ENCODE results near the gene TCERG1L. TPM values are rescaled to one million over a fixed set of nuclear protein-coding genes. Genes with fewer than 3 reads are reported as not detected.

The TCERG1L gene
- total RNA-seq, 1 donor from 2014 or later = not detected

DNA sequence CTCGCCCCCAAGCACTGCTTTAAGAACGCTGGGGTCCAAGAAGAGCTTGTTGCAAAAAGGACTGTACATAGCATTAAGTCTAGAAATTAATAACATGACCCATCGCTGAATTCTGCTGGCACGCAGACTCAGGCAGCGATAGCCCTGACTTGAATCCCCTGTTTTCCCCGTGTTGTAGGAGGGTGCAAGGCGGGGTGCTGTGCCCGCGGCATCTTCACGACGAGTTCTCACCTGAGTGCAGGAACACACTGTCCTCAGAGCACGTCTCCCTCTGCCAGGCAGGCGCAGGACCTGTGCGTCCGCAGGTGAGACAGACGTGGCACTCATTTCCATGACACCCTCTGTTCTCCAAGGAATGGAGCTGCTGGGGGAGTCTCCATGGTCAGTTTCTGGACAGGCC lies 243.2 kb downstream of the TCERG1L start:
- no peak for DNase-seq (ENCODE audit: extremely low spot score in 2 of 2)

DNA sequence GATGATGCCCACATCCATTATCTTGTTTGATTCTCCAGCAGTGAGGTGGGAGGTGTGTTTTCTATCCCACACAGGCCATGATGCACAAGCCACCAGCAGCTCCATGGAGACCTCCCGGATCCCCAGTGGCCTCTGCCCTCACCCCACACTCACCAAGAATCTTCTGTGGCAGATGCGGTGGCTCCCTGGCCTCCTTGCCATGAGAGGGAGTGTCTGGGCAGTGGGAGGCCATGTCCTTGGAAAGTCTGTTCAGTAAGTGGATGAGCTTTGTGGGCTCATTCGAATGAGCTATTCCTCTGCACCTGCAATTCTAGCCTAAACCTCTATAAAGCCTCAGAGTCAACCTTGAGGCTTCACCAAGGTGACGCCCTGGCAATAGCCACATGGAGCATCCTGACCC lies 243.8 kb downstream of the TCERG1L start:
- H3K4me1 ChIP-seq = no peaks in the 10 kb centered on the region
- intact Hi-C loops (cut with DNase I) = no loop called here
- DNase-seq (ENCODE audit: extremely low spot score in 2 of 2) = no peak
- no peaks in the 10 kb centered on the region for H3K27me3 ChIP-seq
- H3K27ac ChIP-seq = no peak overlapping the region
- H3K36me3 ChIP-seq = no peaks in the 10 kb centered on the region
- no peak overlapping the region for H3K4me3 ChIP-seq
- TF ChIP-seq POLR2AphosphoS5 (IDR thresholded peaks at IDR 0.05; ENCODE audit: insufficient read depth in 1 of 2, low read depth in 1 of 2) (no peak), POLR2A (IDR thresholded peaks at IDR 0.05) (no peak)
- TF ChIP-seq, protein P1, sequence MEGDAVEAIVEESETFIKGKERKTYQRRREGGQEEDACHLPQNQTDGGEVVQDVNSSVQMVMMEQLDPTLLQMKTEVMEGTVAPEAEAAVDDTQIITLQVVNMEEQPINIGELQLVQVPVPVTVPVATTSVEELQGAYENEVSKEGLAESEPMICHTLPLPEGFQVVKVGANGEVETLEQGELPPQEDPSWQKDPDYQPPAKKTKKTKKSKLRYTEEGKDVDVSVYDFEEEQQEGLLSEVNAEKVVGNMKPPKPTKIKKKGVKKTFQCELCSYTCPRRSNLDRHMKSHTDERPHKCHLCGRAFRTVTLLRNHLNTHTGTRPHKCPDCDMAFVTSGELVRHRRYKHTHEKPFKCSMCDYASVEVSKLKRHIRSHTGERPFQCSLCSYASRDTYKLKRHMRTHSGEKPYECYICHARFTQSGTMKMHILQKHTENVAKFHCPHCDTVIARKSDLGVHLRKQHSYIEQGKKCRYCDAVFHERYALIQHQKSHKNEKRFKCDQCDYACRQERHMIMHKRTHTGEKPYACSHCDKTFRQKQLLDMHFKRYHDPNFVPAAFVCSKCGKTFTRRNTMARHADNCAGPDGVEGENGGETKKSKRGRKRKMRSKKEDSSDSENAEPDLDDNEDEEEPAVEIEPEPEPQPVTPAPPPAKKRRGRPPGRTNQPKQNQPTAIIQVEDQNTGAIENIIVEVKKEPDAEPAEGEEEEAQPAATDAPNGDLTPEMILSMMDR (IDR thresholded peaks at IDR 0.05) = no peak
- H3K9me3 ChIP-seq = no peaks in the 10 kb centered on the region

More for the DNA sequence above, 243.2 kb downstream of the TCERG1L start:
- Histone ChIP-seq H3K27me3 (no peaks in the 10 kb centered on the region), H3K36me3 (no peaks in the 10 kb centered on the region), H3K4me1 (no peaks in the 10 kb centered on the region), H3K27ac (no peak overlapping the region), H3K4me3 (no peak overlapping the region), H3K9me3 (no peaks in the 10 kb centered on the region)
- intact Hi-C loops (cut with DNase I) = no loop called here
- no peak for TF ChIP-seq POLR2A (IDR thresholded peaks at IDR 0.05)
- TF ChIP-seq, protein P1 (IDR thresholded peaks at IDR 0.05) = no peak
- TF ChIP-seq POLR2AphosphoS5 (IDR thresholded peaks at IDR 0.05; ENCODE audit: insufficient read depth in 1 of 2, low read depth in 1 of 2) = no peak

DNA sequence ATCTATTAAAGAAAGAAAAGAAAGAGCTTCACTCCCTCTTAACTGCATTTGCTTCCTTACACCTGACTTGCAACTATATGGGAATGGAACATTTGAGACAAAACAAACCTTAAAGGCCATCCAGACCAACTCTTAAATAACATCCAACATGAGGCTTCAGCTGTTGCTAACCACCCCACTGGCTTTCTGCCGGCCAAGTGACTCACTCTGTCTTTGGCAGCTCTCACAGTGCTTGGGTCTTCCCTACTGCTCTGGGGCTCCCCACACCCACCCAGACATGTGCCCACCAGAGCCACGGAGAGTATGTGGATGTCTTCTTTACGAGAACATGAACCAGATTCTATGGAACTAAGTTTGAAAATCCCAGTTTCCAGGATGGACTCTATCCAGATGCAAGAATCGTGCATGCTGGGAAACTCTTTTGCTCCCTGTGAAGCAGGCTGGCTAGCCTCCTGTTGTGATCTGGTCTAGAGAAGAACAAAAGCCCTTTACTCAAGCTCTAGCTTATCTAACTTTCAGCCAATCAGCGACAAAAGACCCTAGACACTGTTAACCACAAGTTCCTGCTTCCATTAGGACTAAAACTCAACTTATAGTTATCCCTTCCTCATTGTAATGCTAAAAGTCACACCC lies 245.7 kb downstream of the TCERG1L start:
- DNase-seq (ENCODE audit: extremely low spot score in 2 of 2) = no peak
- Histone ChIP-seq H3K36me3 (no peaks in the 10 kb centered on the region), H3K27ac (no peak overlapping the region), H3K9me3 (no peaks in the 10 kb centered on the region), H3K27me3 (no peaks in the 10 kb centered on the region), H3K4me1 (no peaks in the 10 kb centered on the region), H3K4me3 (no peak overlapping the region)
- TF ChIP-seq POLR2A (IDR thresholded peaks at IDR 0.05) = no peak
- intact Hi-C loops (cut with DNase I) = no loop called here

DNA sequence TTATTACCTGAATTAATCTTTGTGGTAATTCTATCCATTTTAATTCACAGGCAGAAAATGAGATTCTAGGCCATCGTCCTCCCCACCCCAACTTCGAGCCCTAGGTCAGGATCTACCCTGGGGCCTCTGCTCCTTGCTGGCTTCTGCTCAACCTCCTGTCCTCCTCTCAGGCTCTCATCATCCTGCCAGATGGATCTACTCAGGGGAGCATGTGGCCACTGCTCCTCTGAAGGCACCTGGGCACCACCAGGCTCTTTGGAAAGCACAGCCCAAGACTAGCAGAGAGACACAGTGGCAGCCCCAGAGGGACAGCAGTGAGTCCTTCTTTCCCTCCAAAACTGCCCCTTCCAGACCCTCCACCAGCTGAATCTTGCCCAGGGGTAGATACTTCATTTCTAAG lies 248.2 kb downstream of the TCERG1L start:
- TF ChIP-seq POLR2AphosphoS5 (IDR thresholded peaks at IDR 0.05; ENCODE audit: insufficient read depth in 1 of 2, low read depth in 1 of 2) = no peak
- TF ChIP-seq POLR2A (IDR thresholded peaks at IDR 0.05) = no peak
- TF ChIP-seq, protein P1 (IDR thresholded peaks at IDR 0.05) = no peak
- Histone ChIP-seq H3K27me3 (no peaks in the 10 kb centered on the region), H3K4me1 (no peaks in the 10 kb centered on the region), H3K27ac (no peak overlapping the region), H3K36me3 (no peaks in the 10 kb centered on the region), H3K4me3 (no peak overlapping the region), H3K9me3 (no peaks in the 10 kb centered on the region)
- DNase-seq (ENCODE audit: extremely low spot score in 2 of 2) = no peak
- intact Hi-C loops (cut with DNase I) = no loop called here

DNA sequence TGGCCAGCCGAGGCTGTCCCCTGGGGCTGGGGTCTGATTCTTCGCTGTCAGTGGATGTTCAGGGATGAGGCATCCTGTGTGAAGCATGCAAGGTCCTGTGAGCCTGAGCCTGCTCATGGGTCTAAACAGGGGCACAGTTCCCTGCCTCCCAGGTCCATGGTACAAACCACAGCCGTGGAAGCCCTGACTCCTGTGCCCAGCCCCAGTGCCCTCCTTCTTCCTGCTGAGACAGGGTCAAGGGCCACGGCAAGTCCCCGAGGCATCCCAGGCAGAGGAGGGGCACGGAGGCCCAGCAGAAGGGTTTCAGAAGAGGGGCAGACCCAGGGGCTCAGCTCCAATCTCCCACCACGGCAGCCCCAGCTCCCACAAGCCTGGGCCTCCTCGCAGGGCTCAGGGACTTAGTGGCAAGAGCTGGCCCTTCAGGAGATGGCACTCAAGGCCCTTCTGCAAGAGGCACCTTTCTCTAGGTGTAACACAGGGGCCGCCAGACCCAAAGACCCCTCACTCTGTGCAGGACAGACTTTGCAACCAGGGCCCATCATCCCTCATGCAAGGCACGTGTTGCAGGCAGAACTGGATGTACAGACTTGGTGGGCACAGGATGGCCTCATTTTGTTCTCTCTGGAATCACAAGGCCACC lies 248.8 kb downstream of the TCERG1L start:
- DNase-seq (ENCODE audit: extremely low spot score in 2 of 2) = no peak
- Histone ChIP-seq H3K9me3 (no peaks in the 10 kb centered on the region), H3K27me3 (no peaks in the 10 kb centered on the region), H3K36me3 (no peaks in the 10 kb centered on the region), H3K4me1 (no peaks in the 10 kb centered on the region), H3K27ac (no peak overlapping the region), H3K4me3 (no peak overlapping the region)
- intact Hi-C loops (cut with DNase I) = no loop called here
- TF ChIP-seq, protein P1 (IDR thresholded peaks at IDR 0.05) = no peak
- TF ChIP-seq POLR2A (IDR thresholded peaks at IDR 0.05) = no peak
- TF ChIP-seq POLR2AphosphoS5 (IDR thresholded peaks at IDR 0.05; ENCODE audit: insufficient read depth in 1 of 2, low read depth in 1 of 2) = no peak
